Coronary artery (tissue), 2 donors: Measurements from ENCODE around the gene LEFTY2.
"Not testable (repeated sequence)": the region's sequence is repeated elsewhere in the genome, so short reads cannot be mapped to it uniquely, and the experiment has no call there.

Experiments used
- DNase-seq: peaks from one replicate; pipeline ENCODE4 v3.0.0-alpha.2; 2017; ENCODE audit warnings: low spot score
- H3K27ac ChIP-seq, 2 donors: fragments of 200-600 bp; sonication (generic); one replicate each; pipeline ENCODE4 v1.5.1; 2016 to 2019
- H3K4me3 ChIP-seq: fragments of 200-600 bp; sonication (generic); 2 replicates; pipeline ENCODE4 v1.5.1; 2016; ENCODE audit warnings: mild to moderate bottlenecking, moderate library complexity
- CTCF ChIP-seq: fragments of 200-600 bp; sonication (generic); IDR thresholded peaks from one replicate; pipeline ENCODE4 v1.5.1; 2019; ENCODE audit warnings: antibody characterized with exemption

LEFTY2 gene

GRCh38 chr1:225933072-225933471 is 7.9 kb downstream of the LEFTY2 start:
- Histone ChIP-seq H3K4me3 (no peak overlapping the region), H3K27ac (no peak overlapping the region)
- no peak for TF ChIP-seq CTCF
- no peak for DNase-seq

DNA sequence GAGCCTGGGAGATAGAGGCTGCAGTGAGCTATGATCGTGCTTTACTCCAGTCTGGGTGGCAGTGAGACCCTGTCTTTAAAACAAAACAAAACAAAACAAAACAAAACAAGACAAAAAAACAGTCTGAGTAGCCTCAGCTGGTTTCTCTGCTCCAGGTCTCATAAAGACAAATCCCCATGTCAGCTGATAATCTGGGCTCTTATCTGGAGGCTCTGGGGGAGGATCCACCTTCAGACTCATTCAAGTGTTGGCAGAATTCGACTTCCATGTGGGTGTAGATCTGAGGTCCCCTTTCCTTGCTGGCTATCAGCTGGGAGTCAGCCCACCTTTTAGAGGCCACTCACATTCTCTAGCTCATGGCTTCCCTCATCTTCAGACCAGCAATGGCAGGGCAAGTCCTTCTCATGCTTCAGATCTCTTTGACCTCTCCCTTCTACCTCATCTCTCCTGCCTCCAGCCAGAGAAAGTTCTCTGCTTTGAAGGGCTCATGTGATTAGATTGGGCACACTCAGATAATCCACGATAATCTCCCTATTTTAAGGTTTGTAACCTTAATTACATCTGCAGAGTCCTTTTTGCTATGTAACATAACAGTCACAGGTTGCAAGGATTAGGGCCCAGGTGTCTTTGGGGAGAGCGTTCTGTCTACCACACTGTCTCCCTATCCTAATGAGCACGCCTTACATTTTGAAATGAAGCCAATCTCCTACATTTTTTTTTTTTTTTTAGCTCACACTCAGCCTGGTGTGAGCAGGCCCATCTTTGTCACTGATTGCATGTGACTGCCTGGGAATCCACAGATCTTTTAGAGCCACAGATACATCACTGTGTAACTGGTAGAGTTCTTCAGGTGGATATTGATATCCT is 9.5 kb downstream of the LEFTY2 start:
- DNase-seq: no peak
- no peak overlapping the region for H3K4me3 ChIP-seq
- no peak overlapping the region for H3K27ac ChIP-seq
- TF ChIP-seq CTCF: no peak

DNA sequence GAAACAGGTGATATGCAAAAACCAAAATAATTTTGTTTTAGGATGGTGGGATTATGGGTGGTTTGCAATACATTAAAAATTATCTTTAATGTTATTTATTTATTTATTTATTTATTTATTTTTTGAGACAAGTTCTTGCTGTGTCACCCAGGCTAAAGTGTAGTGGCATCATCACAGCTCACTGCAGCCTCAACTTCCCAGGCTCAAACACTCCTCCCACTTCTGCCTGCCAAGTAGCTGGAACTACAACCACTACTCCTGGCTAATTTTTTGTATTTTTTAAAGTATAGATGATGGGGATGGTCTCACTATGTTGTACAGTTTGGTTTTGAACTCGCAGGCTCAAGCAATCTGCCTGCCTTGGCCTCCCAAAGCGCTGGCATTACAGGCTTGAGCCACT is 10.5 kb downstream of the LEFTY2 start:
- no peak for TF ChIP-seq CTCF
- no peak overlapping the region for H3K4me3 ChIP-seq
- H3K27ac ChIP-seq: no peak overlapping the region
- no peak for DNase-seq

- DNase-seq, H3K4me3 ChIP-seq, H3K27ac ChIP-seq: not testable (repeated sequence)
Observed at GRCh38 chr1:225929462-225929861, 11.6 kb downstream of the LEFTY2 start.

GRCh38 chr1:225928186-225929175 is 12.5 kb downstream of the LEFTY2 start:
- H3K4me3 ChIP-seq: no peak overlapping the region
- TF ChIP-seq CTCF: no peak
- H3K27ac ChIP-seq: no peak overlapping the region
- no peak for DNase-seq

GRCh38 chr1:225926551-225927113 is 14.4 kb downstream of the LEFTY2 start:
- no peak overlapping the region for H3K27ac ChIP-seq
- TF ChIP-seq CTCF: no peak
- no peak for DNase-seq
- no peak overlapping the region for H3K4me3 ChIP-seq
